ENCODE measurements around the gene RNPS1. TPM values are rescaled to one million over a fixed set of nuclear protein-coding genes. Genes with fewer than 3 reads are reported as not detected.

The RNPS1 gene
- total and polyA plus RNA-seq, 2 donors (not counting 1 experiment from before 2014, with no cell fraction given), result 38.1 to 115 TPM

- Histone ChIP-seq H4K20me1 (ENCODE audit: control insufficient read depth, extremely low read depth, insufficient read depth, low read length) (no peaks in the 10 kb centered on the region), H3K27me3 (ENCODE audit: control insufficient read depth, insufficient read depth, low read length) (no peaks in the 10 kb centered on the region), H3K4me3 (replicated peaks in 1 of 4; ENCODE audit: control extremely low read depth in 1 of 4, insufficient read depth in 1 of 4, low read depth in 3 of 4, low read length in 4 of 4) (no peak overlapping the region), H3K4me1 (ENCODE audit: control insufficient read depth, extremely low read depth, insufficient read depth, low read length) (peaks cover 2% of the 10 kb centered on the region), H3K36me3 (ENCODE audit: control insufficient read depth, insufficient read depth, low read length) (peaks cover 24% of the 10 kb centered on the region), H3K4me2 (ENCODE audit: extremely low read depth, insufficient read depth, low read length) (no peak overlapping the region), H2AFZ (ENCODE audit: low read length) (no peak overlapping the region), H3K9ac (ENCODE audit: insufficient read depth, low read length) (no peak overlapping the region), H3K9me3 (ENCODE audit: control insufficient read depth, insufficient read depth, low read depth, low read length) (no peaks in the 10 kb centered on the region), H3K79me2 (ENCODE audit: control insufficient read depth, insufficient read depth, low read length) (no peaks in the 10 kb centered on the region), H3K27ac (ENCODE audit: insufficient read depth, low read length) (no peak overlapping the region)
- no peak for DNase-seq (ENCODE audit: low read depth in 2 of 2)
- TF ChIP-seq CTCF (conservative IDR thresholded peaks at IDR 0.05 in 1 of 2, IDR thresholded peaks at IDR 0.05 in 1 of 2; ENCODE audit: low read depth in 1 of 2, low read length in 2 of 2) (no peak), EZH2 (IDR thresholded peaks at IDR 0.05; ENCODE audit: low read length, missing control alignments) (no peak)
These were observed 28.9 kb downstream of the RNPS1 start for GRCh38 chr16:2238838-2239675.

- Histone ChIP-seq H3K4me1 (ENCODE audit: control insufficient read depth, extremely low read depth, insufficient read depth, low read length) (peaks cover 2% of the 10 kb centered on the region), H3K27me3 (ENCODE audit: control insufficient read depth, insufficient read depth, low read length) (no peaks in the 10 kb centered on the region), H3K4me3 (replicated peaks in 1 of 4; ENCODE audit: control extremely low read depth in 1 of 4, insufficient read depth in 1 of 4, low read depth in 3 of 4, low read length in 4 of 4) (no peak overlapping the region), H3K9ac (ENCODE audit: insufficient read depth, low read length) (no peak overlapping the region), H3K27ac (ENCODE audit: insufficient read depth, low read length) (no peak overlapping the region), H2AFZ (ENCODE audit: low read length) (no peak overlapping the region), H3K79me2 (ENCODE audit: control insufficient read depth, insufficient read depth, low read length) (no peaks in the 10 kb centered on the region), H3K36me3 (ENCODE audit: control insufficient read depth, insufficient read depth, low read length) (peaks cover 24% of the 10 kb centered on the region), H4K20me1 (ENCODE audit: control insufficient read depth, extremely low read depth, insufficient read depth, low read length) (no peaks in the 10 kb centered on the region), H3K4me2 (ENCODE audit: extremely low read depth, insufficient read depth, low read length) (no peak overlapping the region), H3K9me3 (ENCODE audit: control insufficient read depth, insufficient read depth, low read depth, low read length) (no peaks in the 10 kb centered on the region)
- no peak for TF ChIP-seq CTCF (conservative IDR thresholded peaks at IDR 0.05 in 1 of 2, IDR thresholded peaks at IDR 0.05 in 1 of 2; ENCODE audit: low read depth in 1 of 2, low read length in 2 of 2)
- no peak for TF ChIP-seq EZH2 (IDR thresholded peaks at IDR 0.05; ENCODE audit: low read length, missing control alignments)
- DNase-seq (ENCODE audit: low read depth in 2 of 2), result no peak
These were observed 29.6 kb downstream of the RNPS1 start for GRCh38 chr16:2238150-2238837.

- no peaks in the 10 kb centered on the region for H3K79me2 ChIP-seq (ENCODE audit: control insufficient read depth, insufficient read depth, low read length)
- H3K4me2 ChIP-seq (ENCODE audit: extremely low read depth, insufficient read depth, low read length), result no peak overlapping the region
- no peaks in the 10 kb centered on the region for H4K20me1 ChIP-seq (ENCODE audit: control insufficient read depth, extremely low read depth, insufficient read depth, low read length)
- no peak overlapping the region for H3K4me3 ChIP-seq (replicated peaks in 1 of 4; ENCODE audit: control extremely low read depth in 1 of 4, insufficient read depth in 1 of 4, low read depth in 3 of 4, low read length in 4 of 4)
- H2AFZ ChIP-seq (ENCODE audit: low read length), result no peak overlapping the region
- H3K27me3 ChIP-seq (ENCODE audit: control insufficient read depth, insufficient read depth, low read length), result no peaks in the 10 kb centered on the region
- TF ChIP-seq CTCF (conservative IDR thresholded peaks at IDR 0.05 in 1 of 2, IDR thresholded peaks at IDR 0.05 in 1 of 2; ENCODE audit: low read depth in 1 of 2, low read length in 2 of 2) (no peak), EZH2 (IDR thresholded peaks at IDR 0.05; ENCODE audit: low read length, missing control alignments) (no peak)
- peaks cover 24% of the 10 kb centered on the region for H3K36me3 ChIP-seq (ENCODE audit: control insufficient read depth, insufficient read depth, low read length)
- peaks cover 2% of the 10 kb centered on the region for H3K4me1 ChIP-seq (ENCODE audit: control insufficient read depth, extremely low read depth, insufficient read depth, low read length)
- DNase-seq (ENCODE audit: low read depth in 2 of 2), result no peak
- H3K27ac ChIP-seq (ENCODE audit: insufficient read depth, low read length), result no peak overlapping the region
- no peaks in the 10 kb centered on the region for H3K9me3 ChIP-seq (ENCODE audit: control insufficient read depth, insufficient read depth, low read depth, low read length)
- no peak overlapping the region for H3K9ac ChIP-seq (ENCODE audit: insufficient read depth, low read length)
These were observed 30.3 kb downstream of the RNPS1 start for GRCh38 chr16:2237493-2238149.

All from fibroblast of lung (primary cell).